ENCODE data around the gene LY86. TPM values are rescaled to one million over a fixed set of nuclear protein-coding genes. Genes with fewer than 3 reads are reported as not detected.

LY86 gene
- total RNA-seq, 1 experiment from 2014 or later, result not detected

- no peak for TF ChIP-seq ZNF532 (CRISPR knock-in tag; IDR thresholded peaks at IDR 0.05; ENCODE audit: borderline replicate concordance)
- TF ChIP-seq, protein P1, sequence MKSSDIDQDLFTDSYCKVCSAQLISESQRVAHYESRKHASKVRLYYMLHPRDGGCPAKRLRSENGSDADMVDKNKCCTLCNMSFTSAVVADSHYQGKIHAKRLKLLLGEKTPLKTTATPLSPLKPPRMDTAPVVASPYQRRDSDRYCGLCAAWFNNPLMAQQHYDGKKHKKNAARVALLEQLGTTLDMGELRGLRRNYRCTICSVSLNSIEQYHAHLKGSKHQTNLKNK (CRISPR knock-in tag; IDR thresholded peaks at IDR 0.05), result no peak
- TF ChIP-seq ZNF232 (CRISPR knock-in tag; IDR thresholded peaks at IDR 0.05), result no peak
- TF ChIP-seq MYBL2 (CRISPR knock-in tag; IDR thresholded peaks at IDR 0.05), result no peak
- no peak for TF ChIP-seq ZNF423 (CRISPR knock-in tag; IDR thresholded peaks at IDR 0.05)
- TF ChIP-seq RORB (CRISPR knock-in tag; IDR thresholded peaks at IDR 0.05), result no peak
- TF ChIP-seq HMGA2 (CRISPR knock-in tag; IDR thresholded peaks at IDR 0.05), result no peak
- TF ChIP-seq NFE2L1 (CRISPR knock-in tag; IDR thresholded peaks at IDR 0.05), result no peak
- no peak for TF ChIP-seq ATF1 (CRISPR knock-in tag; IDR thresholded peaks at IDR 0.05)
- no peak for TF ChIP-seq RELA (CRISPR knock-in tag; IDR thresholded peaks at IDR 0.05; ENCODE audit: borderline replicate concordance)
- TF ChIP-seq SOX15 (CRISPR knock-in tag; IDR thresholded peaks at IDR 0.05), result no peak
Observed at GRCh38 chr6:6584310-6585002, 4.1 kb upstream of the LY86 start (continued).

GRCh38 chr6:6585003-6585311, 3.6 kb upstream of the LY86 start:
- H3K27me3 Mint-ChIP-seq (ENCODE audit: low read depth), result no peaks in the 10 kb centered on the region
- ChIA-PET POLR2A (no interaction called here), CTCF (interaction anchor here (0.7 kb wide), 1 partner anchor 1374 kb away, joined by 4 read pairs; no protein-coding TSS in a partner anchor)
- H3K27ac Mint-ChIP-seq, result no peak overlapping the region
- ATAC-seq, result no peak
- peaks cover 2% of the 10 kb centered on the region; the same call in 1 of the 2 replicates for H3K36me3 Mint-ChIP-seq
- no peak for DNase-seq (ENCODE audit: low spot score)
- peaks cover 16% of the 10 kb centered on the region for H3K4me1 Mint-ChIP-seq
- peaks cover 19% of the 10 kb centered on the region for H3K9me3 Mint-ChIP-seq
- no peak for TF ChIP-seq CBFB (CRISPR knock-in tag; IDR thresholded peaks at IDR 0.05; ENCODE audit: low read depth)
- no peak overlapping the region for H3K4me3 Mint-ChIP-seq

GRCh38 chr6:6586167-6586566, 2.4 kb upstream of the LY86 start:
- Mint-ChIP-seq H3K27me3 (ENCODE audit: low read depth) (no peaks in the 10 kb centered on the region), H3K4me3 (no peak overlapping the region), H3K36me3 (no peaks in the 10 kb centered on the region), H3K27ac (no peak overlapping the region), H3K9me3 (peaks cover 10% of the 10 kb centered on the region), H3K4me1 (peaks cover 16% of the 10 kb centered on the region)
- no peak for DNase-seq (ENCODE audit: low spot score)
- POLR2A ChIA-PET, result no interaction called here
- TF ChIP-seq MXD4 (CRISPR knock-in tag; IDR thresholded peaks at IDR 0.05; ENCODE audit: borderline replicate concordance) (no peak), FOXK1 (CRISPR knock-in tag; IDR thresholded peaks at IDR 0.05) (no peak), JAZF1 (CRISPR knock-in tag; IDR thresholded peaks at IDR 0.05) (no peak), ZNF671 (CRISPR knock-in tag; IDR thresholded peaks at IDR 0.05) (no peak), CBFB (CRISPR knock-in tag; IDR thresholded peaks at IDR 0.05; ENCODE audit: low read depth) (no peak), ZNF416 (CRISPR knock-in tag; IDR thresholded peaks at IDR 0.05) (no peak), ZNF425 (CRISPR knock-in tag; conservative IDR thresholded peaks at IDR 0.05) (no peak), SMAD4 (CRISPR knock-in tag; IDR thresholded peaks at IDR 0.05) (no peak), ZBTB21 (CRISPR knock-in tag; IDR thresholded peaks at IDR 0.05; ENCODE audit: borderline replicate concordance) (no peak), HMGA2 (CRISPR knock-in tag; IDR thresholded peaks at IDR 0.05) (no peak), HMGXB4 (CRISPR knock-in tag; IDR thresholded peaks at IDR 0.05) (no peak), MYBL2 (CRISPR knock-in tag; IDR thresholded peaks at IDR 0.05) (no peak), GRHL2 (CRISPR knock-in tag; IDR thresholded peaks at IDR 0.05; ENCODE audit: insufficient replicate concordance, severe bottlenecking) (no peak)
- TF ChIP-seq, protein P2, sequence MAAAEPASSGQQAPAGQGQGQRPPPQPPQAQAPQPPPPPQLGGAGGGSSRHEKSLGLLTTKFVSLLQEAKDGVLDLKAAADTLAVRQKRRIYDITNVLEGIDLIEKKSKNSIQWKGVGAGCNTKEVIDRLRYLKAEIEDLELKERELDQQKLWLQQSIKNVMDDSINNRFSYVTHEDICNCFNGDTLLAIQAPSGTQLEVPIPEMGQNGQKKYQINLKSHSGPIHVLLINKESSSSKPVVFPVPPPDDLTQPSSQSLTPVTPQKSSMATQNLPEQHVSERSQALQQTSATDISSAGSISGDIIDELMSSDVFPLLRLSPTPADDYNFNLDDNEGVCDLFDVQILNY (CRISPR knock-in tag; IDR thresholded peaks at IDR 0.05), result no peak
- CTCF ChIA-PET, result no interaction called here
- ATAC-seq, result no peak

Measured in WTC11 (cell line).